ENCODE results near the gene DCTN3. TPM values are rescaled to one million over a fixed set of nuclear protein-coding genes. Genes with fewer than 3 reads are reported as not detected.
A peak's percentile ranks its signal among the peaks of the same experiment; 100 is the strongest.

The DCTN3 gene
- total and polyA plus RNA-seq, 9 of the 15 experiments (the other 6 are each of a cell fraction or from before 2014, with no cell fraction given): 11.0 to 51.0 (median 41.9) TPM

- TF ChIP-seq ZNF592 (IDR thresholded peaks at IDR 0.05) (no peak), PRPF4 (IDR thresholded peaks at IDR 0.05; ENCODE audit: insufficient read depth, low read depth, low read length, poor library complexity, severe bottlenecking) (no peak), ZNF174 (CRISPR knock-in tag; IDR thresholded peaks at IDR 0.05) (no peak), MYC (IDR thresholded peaks at IDR 0.05; ENCODE audit: low read depth, low read length) (peak; percentile 43; the same call in 1 of the 2 replicates), MYC (CRISPR knock-in tag; IDR thresholded peaks at IDR 0.05; ENCODE audit: borderline replicate concordance, low read depth) (no peak), JUND (IDR thresholded peaks at IDR 0.05; ENCODE audit: borderline replicate concordance, low read depth, low read length) (peak; percentile 64), JUND (tag; IDR thresholded peaks at IDR 0.05; ENCODE audit: borderline replicate concordance, low read depth, low read length) (peak; percentile 69; the same call in 2 of the 3 replicates), BRD4 (IDR thresholded peaks at IDR 0.05) (no peak), HNRNPLL (IDR thresholded peaks at IDR 0.05; ENCODE audit: low read depth, low read length, poor library complexity, severe bottlenecking) (no peak), ZNF696 (CRISPR knock-in tag; conservative IDR thresholded peaks at IDR 0.05) (no peak), ZNF431 (CRISPR knock-in tag; IDR thresholded peaks at IDR 0.05) (no peak), U2AF2 (optimal IDR thresholded peaks at IDR 0.05; ENCODE audit: low read depth, low read length) (no peak), DEAF1 (CRISPR knock-in tag; IDR thresholded peaks at IDR 0.05) (no peak), ZNF551 (CRISPR knock-in tag; IDR thresholded peaks at IDR 0.05) (no peak), SMAD1 (IDR thresholded peaks at IDR 0.05; ENCODE audit: low read depth, low read length, partially characterized antibody) (no peak), ATF7 (IDR thresholded peaks at IDR 0.05) (peak; percentile 60; the same call in 1 of the 2 replicates), ZFPM2 (CRISPR knock-in tag; IDR thresholded peaks at IDR 0.05) (no peak)
- TF ChIP-seq, protein P1, sequence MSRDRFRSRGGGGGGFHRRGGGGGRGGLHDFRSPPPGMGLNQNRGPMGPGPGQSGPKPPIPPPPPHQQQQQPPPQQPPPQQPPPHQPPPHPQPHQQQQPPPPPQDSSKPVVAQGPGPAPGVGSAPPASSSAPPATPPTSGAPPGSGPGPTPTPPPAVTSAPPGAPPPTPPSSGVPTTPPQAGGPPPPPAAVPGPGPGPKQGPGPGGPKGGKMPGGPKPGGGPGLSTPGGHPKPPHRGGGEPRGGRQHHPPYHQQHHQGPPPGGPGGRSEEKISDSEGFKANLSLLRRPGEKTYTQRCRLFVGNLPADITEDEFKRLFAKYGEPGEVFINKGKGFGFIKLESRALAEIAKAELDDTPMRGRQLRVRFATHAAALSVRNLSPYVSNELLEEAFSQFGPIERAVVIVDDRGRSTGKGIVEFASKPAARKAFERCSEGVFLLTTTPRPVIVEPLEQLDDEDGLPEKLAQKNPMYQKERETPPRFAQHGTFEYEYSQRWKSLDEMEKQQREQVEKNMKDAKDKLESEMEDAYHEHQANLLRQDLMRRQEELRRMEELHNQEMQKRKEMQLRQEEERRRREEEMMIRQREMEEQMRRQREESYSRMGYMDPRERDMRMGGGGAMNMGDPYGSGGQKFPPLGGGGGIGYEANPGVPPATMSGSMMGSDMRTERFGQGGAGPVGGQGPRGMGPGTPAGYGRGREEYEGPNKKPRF (IDR thresholded peaks at IDR 0.05; ENCODE audit: low read depth, low read length): no peak
- TF ChIP-seq, protein P2, sequence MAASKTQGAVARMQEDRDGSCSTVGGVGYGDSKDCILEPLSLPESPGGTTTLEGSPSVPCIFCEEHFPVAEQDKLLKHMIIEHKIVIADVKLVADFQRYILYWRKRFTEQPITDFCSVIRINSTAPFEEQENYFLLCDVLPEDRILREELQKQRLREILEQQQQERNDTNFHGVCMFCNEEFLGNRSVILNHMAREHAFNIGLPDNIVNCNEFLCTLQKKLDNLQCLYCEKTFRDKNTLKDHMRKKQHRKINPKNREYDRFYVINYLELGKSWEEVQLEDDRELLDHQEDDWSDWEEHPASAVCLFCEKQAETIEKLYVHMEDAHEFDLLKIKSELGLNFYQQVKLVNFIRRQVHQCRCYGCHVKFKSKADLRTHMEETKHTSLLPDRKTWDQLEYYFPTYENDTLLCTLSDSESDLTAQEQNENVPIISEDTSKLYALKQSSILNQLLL (CRISPR knock-in tag; IDR thresholded peaks at IDR 0.05; ENCODE audit: borderline replicate concordance): no peak
Measured at GRCh38 chr9:34651876-34652601, 31.7 kb upstream of the DCTN3 start, which contains the start of gene IL11RA (continued).

All from K562 (cell line).